ENCODE data around the gene PSMD8. TPM values are rescaled to one million over a fixed set of nuclear protein-coding genes. Genes with fewer than 3 reads are reported as not detected.
A peak's percentile ranks its signal among the peaks of the same experiment; 100 is the strongest.

Gene PSMD8
- total RNA-seq, 1 donor from 2014 or later = 299 TPM

GRCh38 chr19:38384209-38385027, 10.0 kb downstream of the PSMD8 start:
- DNase-seq (no peak), ATAC-seq (ENCODE audit: poor library complexity) (no peak)
- intact Hi-C loops (cut with DNase I) = no loop called here

- ATAC-seq (ENCODE audit: poor library complexity) (no peak), DNase-seq (no peak)
- intact Hi-C loops (cut with DNase I) = no loop called here
Observed at GRCh38 chr19:38385057-38385803, 10.9 kb downstream of the PSMD8 start.

DNA sequence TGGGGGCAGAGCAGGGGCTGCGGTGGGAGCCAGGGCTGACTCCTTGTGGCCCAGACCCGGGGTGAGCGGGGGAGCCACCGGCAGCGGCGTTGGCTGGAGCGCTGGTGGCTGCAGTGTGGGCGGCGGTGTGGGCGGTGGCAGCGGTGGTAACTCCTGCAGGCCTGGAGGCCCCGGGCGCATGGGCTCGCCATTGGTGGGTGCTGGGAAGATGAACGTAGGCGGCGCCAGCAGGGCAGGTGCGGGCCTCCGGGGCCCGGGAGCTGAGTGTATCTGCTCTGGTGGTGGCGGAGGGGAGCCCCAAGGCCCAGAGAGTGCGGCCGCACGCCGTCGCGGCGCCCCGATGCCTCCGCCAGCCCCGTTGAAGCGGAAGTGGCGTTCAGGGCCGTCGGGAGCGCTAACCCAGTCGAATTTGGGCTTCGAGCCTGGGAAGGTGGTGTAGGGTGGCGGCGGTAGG, 11.5 kb downstream of the PSMD8 start:
- DNase-seq (no peak), ATAC-seq (ENCODE audit: poor library complexity) (no peak)
- intact Hi-C loops (cut with DNase I) = no loop called here

GRCh38 chr19:38386300-38386970, 12.1 kb downstream of the PSMD8 start:
- ATAC-seq (ENCODE audit: poor library complexity) (no peak), DNase-seq (no peak)
- intact Hi-C loops (cut with DNase I) = no loop called here

GRCh38 chr19:38386971-38387549, 12.7 kb downstream of the PSMD8 start:
- peak; percentile 56 for DNase-seq
- peak; percentile 4 for ATAC-seq (ENCODE audit: poor library complexity)

DNA sequence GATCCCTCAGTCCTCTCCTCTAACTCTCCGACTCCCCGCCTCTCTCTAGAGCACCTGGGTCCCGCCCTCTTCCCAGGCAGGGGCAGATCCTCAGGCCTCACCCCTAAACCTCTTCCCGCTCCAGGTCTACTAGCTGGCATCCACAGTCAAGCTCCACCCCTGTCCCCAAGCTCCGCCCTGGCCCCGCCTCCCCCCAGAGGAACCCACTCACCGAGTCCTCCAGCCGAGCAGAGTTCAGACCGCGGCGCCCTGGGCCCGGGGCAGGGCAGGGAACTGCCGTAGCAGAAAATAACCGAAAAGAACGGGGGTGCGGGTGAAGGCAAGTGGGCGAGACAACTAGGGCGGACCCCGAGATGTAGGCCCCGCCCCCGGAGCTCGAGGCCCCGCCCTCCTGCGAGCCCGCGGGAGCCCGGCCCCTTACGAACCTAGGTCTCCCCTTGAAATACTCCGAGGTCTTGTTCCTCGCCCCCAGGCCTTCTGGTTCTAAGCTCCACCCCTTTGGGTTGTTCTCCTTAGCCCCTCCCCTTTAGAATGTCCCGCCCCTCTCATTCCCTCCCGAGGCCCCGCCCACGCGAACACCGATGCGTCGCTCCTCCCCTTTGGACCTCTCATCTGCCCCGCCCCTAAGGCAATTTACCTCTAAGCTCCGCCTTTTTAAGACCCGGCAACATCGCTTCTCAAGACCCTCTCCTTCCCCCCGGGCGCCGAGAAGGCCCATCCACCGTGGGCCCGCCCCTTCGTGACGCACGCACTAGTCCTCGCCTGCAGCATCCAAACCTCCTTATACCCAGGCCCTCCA, 13.4 kb downstream of the PSMD8 start, which contains the start of gene GGN:
GGN (minus strand) TSS at position 485 of the 799 bp plus-strand sequence. CDS start 773 bp downstream, outside the sequence.
- DNase-seq (peak; percentile 82), ATAC-seq (ENCODE audit: poor library complexity) (peak; percentile 74)
- intact Hi-C loops (cut with DNase I) = no loop called here

More at GRCh38 chr19:38386971-38387549, 12.7 kb downstream of the PSMD8 start:
- intact Hi-C loops (cut with DNase I) = no loop called here

GRCh38 chr19:38388349-38389100, 14.2 kb downstream of the PSMD8 start, which contains the start of gene SPRED3:
TSS of gene SPRED3 (plus strand) at chr19:38388697. CDS start at chr19:38390303, 1,606 bp downstream.
- intact Hi-C loops (cut with DNase I) = no loop called here
- peak; percentile 9 for ATAC-seq (ENCODE audit: poor library complexity)
- DNase-seq = no peak

DNA sequence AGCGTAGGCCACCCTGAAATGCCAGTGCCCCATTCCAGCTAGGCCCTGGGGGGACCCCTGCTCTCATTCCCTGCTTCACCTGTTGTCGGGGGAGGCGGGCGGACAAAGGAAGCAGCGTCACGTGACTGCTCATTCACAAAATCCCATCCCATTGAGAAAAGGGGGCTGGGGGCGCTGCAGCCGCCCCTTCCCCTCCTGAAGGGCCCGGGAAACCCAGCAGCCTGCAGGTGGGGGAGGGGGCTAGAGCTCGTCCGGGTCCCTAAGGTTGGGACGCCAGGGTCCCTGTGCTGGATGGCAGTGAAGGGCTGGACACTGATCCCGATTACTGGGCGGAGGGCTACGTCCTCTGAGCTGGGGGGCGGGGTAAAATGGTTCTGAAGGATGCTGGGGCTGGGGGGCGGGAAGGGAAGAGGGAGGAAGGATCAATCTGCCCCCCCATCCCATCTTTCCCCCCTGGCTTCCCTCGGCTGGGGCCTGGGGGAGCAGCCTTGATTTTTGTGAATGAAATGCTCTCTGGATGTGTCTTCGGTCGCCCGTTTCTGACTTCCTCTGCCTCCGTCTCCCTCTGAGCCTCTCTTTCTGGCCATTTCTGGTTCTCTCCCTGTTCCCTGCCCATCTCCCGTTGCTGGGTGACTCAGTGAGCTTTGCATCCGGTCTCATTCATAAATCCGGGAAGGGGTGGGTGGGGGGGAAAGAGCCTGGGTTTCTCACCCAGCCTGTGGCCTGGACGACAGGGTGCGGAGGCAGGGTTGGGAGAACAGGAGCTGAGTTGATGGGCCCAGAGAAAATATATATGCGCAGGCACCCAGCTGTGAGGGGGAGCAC, 14.9 kb downstream of the PSMD8 start:
- DNase-seq (no peak), ATAC-seq (ENCODE audit: poor library complexity) (no peak)
- intact Hi-C loops (cut with DNase I) = no loop called here

GRCh38 chr19:38389957-38390924, 15.9 kb downstream of the PSMD8 start:
- no peak for DNase-seq
- no peak for ATAC-seq (ENCODE audit: poor library complexity)
- intact Hi-C loops (cut with DNase I) = no loop called here

DNA sequence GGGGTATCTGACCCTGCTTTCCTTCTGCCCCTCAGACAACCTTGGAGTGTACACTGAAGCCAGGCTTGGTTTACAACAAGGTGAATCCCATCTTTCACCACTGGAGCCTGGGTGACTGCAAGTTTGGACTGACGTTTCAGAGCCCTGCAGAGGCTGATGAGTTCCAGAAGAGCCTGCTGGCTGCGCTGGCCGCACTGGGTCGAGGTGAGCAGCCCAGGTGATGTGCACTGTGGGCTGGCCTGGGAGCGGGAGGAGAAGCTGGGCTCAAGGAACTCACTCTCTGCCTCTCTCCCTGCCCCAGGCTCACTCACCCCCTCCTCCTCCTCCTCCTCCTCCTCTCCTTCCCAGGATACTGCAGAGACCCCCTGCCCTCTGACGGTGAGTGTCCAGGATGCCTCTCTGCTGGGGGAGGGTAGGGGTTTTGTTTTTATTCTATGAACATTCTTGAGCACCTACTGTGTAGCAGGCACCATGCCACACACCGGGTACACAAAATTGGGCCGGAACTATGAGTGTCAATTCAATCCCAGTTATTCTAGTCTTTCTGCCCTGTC, 17.6 kb downstream of the PSMD8 start:
- ATAC-seq (ENCODE audit: poor library complexity) (no peak), DNase-seq (no peak)
- intact Hi-C loops (cut with DNase I) = no loop called here

DNA sequence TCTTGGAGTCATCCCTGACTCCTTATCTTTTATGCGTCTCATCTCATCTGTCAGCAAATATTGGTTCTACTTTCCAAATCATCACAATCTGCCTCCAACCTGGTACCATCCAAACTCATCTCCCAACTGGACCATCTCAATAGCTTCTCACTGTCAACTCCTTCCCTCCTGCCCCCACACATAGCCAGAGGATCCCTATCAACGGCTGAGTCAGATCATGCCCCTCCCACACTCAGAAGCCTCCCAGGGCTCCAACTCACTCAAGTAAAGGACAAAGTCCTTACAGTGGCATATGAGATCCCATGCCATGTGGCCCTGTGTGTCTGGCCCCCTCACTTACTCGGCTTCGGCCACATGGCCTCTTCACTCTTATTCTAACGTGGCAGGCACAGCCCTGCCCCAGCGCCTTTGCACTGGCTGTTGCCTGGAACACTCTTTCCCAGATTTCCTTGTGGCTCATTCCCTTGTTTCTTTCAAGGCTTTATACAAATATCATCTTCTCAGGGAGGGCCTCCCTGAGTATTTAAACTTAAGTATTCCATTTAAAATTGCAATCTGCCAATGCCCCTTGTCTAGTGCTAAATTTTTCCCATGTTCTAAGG, 18.4 kb downstream of the PSMD8 start:
- ATAC-seq (ENCODE audit: poor library complexity) = no peak
- intact Hi-C loops (cut with DNase I) = no loop called here
- DNase-seq = no peak

GRCh38 chr19:38394488-38394887, 20.1 kb downstream of the PSMD8 start:
- intact Hi-C loops (cut with DNase I) = no loop called here
- no peak for ATAC-seq (ENCODE audit: poor library complexity)
- no peak for DNase-seq

GRCh38 chr19:38395381-38396114, 21.2 kb downstream of the PSMD8 start:
- intact Hi-C loops (cut with DNase I) = no loop called here
- DNase-seq = no peak
- no peak for ATAC-seq (ENCODE audit: poor library complexity)

DNA sequence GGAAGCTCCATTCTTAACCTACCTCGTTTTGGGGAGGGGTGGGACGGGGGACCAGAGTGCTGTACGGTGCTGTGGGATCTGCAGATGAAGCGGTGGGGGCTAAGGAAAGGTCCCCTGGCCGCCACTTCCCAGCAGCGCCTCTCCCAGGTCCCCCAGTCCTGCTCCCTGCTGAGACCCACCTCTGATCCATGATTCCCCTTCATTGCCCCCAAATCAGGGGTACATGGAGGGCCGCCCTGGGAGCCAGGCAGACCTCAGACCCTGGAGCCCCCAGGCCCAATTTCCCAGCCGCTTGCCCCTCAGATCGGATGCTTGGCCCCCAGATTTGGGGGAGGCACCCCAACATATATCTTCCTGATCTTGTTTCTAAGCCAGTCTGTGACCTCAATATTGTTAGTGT, 24.7 kb downstream of the PSMD8 start:
- intact Hi-C loops (cut with DNase I) = no loop called here
- no peak for ATAC-seq (ENCODE audit: poor library complexity)

More for the DNA sequence above, 24.7 kb downstream of the PSMD8 start:
- DNase-seq = no peak

All from Right ventricle myocardium superior (tissue), 1 donor.